ENCODE results near the gene DCP2.

GRCh38 chr5:113048931-113049330 lies 72.3 kb downstream of the DCP2 start:
- TF ChIP-seq, protein P1, sequence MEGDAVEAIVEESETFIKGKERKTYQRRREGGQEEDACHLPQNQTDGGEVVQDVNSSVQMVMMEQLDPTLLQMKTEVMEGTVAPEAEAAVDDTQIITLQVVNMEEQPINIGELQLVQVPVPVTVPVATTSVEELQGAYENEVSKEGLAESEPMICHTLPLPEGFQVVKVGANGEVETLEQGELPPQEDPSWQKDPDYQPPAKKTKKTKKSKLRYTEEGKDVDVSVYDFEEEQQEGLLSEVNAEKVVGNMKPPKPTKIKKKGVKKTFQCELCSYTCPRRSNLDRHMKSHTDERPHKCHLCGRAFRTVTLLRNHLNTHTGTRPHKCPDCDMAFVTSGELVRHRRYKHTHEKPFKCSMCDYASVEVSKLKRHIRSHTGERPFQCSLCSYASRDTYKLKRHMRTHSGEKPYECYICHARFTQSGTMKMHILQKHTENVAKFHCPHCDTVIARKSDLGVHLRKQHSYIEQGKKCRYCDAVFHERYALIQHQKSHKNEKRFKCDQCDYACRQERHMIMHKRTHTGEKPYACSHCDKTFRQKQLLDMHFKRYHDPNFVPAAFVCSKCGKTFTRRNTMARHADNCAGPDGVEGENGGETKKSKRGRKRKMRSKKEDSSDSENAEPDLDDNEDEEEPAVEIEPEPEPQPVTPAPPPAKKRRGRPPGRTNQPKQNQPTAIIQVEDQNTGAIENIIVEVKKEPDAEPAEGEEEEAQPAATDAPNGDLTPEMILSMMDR (IDR thresholded peaks at IDR 0.05 in 4 of 5, conservative IDR thresholded peaks at IDR 0.05 in 1 of 5), result no peak
- TF ChIP-seq POLR2A (IDR thresholded peaks at IDR 0.05), result no peak
